HG03045 (cell line): ENCODE data around the gene CD226.
"Not testable (repeated sequence)": the region's sequence is repeated elsewhere in the genome, so short reads cannot be mapped to it uniquely, and the experiment has no call there.

Source experiments
- ATAC-seq: cut with Tn5 transposase; IDR thresholded peaks from one replicate; pipeline ENCODE4 v1.9.1; 2021; ENCODE audit warnings: mild to moderate bottlenecking, moderate library complexity; ENCODE audit not compliant: unreplicated experiment

The CD226 gene

GRCh38 chr18:69876490-69876889 lies 71.2 kb downstream of the CD226 start:
- ATAC-seq = no peak

- ATAC-seq = no peak
These were observed 73.6 kb downstream of the CD226 start for GRCh38 chr18:69874058-69874457.

GRCh38 chr18:69872661-69873060 lies 75.0 kb downstream of the CD226 start:
- no peak for ATAC-seq

- ATAC-seq = no peak
These were observed 76.3 kb downstream of the CD226 start for GRCh38 chr18:69871363-69871762.

GRCh38 chr18:69870736-69871135 lies 76.9 kb downstream of the CD226 start:
- ATAC-seq = no peak

GRCh38 chr18:69866212-69866611 lies 81.5 kb downstream of the CD226 start:
- ATAC-seq = no peak

- ATAC-seq = no peak
These were observed 81.9 kb downstream of the CD226 start for GRCh38 chr18:69865776-69866175.

- not testable (repeated sequence) for ATAC-seq
These were observed 82.9 kb downstream of the CD226 start for GRCh38 chr18:69864802-69865201.

GRCh38 chr18:69858897-69859296 lies 88.8 kb downstream of the CD226 start:
- ATAC-seq = no peak

- ATAC-seq = no peak
These were observed 93.2 kb downstream of the CD226 start for GRCh38 chr18:69854455-69854854.

GRCh38 chr18:69853051-69853450 lies 94.6 kb downstream of the CD226 start:
- no peak for ATAC-seq

- ATAC-seq = no peak
These were observed 101.8 kb downstream of the CD226 start for GRCh38 chr18:69845593-69846506.

GRCh38 chr18:69844656-69845055 lies 103.0 kb downstream of the CD226 start:
- ATAC-seq = no peak

- ATAC-seq = no peak
These were observed 104.7 kb downstream of the CD226 start for GRCh38 chr18:69843015-69843414.

- ATAC-seq = no peak
These were observed 106.6 kb downstream of the CD226 start for GRCh38 chr18:69841117-69841516.

- no peak for ATAC-seq
These were observed 107.2 kb downstream of the CD226 start for GRCh38 chr18:69840445-69840844.

- ATAC-seq = no peak
These were observed 107.7 kb downstream of the CD226 start for GRCh38 chr18:69840001-69840400.

GRCh38 chr18:69839497-69839896 lies 108.2 kb downstream of the CD226 start:
- no peak for ATAC-seq

- no peak for ATAC-seq
These were observed 108.9 kb downstream of the CD226 start for GRCh38 chr18:69838620-69839411.

- ATAC-seq = no peak
These were observed 109.7 kb downstream of the CD226 start for GRCh38 chr18:69838003-69838402.

- ATAC-seq = not testable (repeated sequence)
These were observed 112.7 kb downstream of the CD226 start for GRCh38 chr18:69834980-69835379.

- no peak for ATAC-seq
These were observed 117.5 kb downstream of the CD226 start for GRCh38 chr18:69830189-69830588.
